Liver (tissue), 9 donors: ENCODE data around the gene ELK4. TPM values are rescaled to one million over a fixed set of nuclear protein-coding genes. Genes with fewer than 3 reads are reported as not detected.

Experiments
- DNase-seq: peaks from one replicate; pipeline ENCODE4 v3.0.0-alpha.2; 2017; ENCODE audit warnings: low spot score
- H3K27ac ChIP-seq, 2 donors: one replicate each; pipeline ENCODE4 v1.7.0; 2013; ENCODE audit warnings: inconsistent platforms in 2 of 2, low read length in 2 of 2, control low read depth in 1 of 2, low read depth in 1 of 2, mild to moderate bottlenecking in 1 of 2
- H3K27me3 ChIP-seq, 4 donors: one replicate each; pipeline versions ENCODE4 v1.6.1 to v1.7.0; 2013; ENCODE audit warnings: low read length in 3 of 4, inconsistent platforms in 1 of 4, mild to moderate bottlenecking in 1 of 4, moderate library complexity in 1 of 4; ENCODE audit not compliant: control insufficient read depth in 4 of 4, insufficient read depth in 4 of 4
- H3K36me3 ChIP-seq, 4 donors: one replicate each; pipeline versions ENCODE4 v1.6.1 to v1.7.0; 2013; ENCODE audit warnings: low read length in 3 of 4, mild to moderate bottlenecking in 3 of 4, low read depth in 1 of 4, moderate library complexity in 1 of 4; ENCODE audit not compliant: control insufficient read depth in 4 of 4, insufficient read depth in 3 of 4
- H3K4me1 ChIP-seq, 4 donors: one replicate each; pipeline versions ENCODE4 v1.6.1 to v1.7.0; 2013; ENCODE audit warnings: low read length in 3 of 4, mild to moderate bottlenecking in 3 of 4, moderate library complexity in 1 of 4; ENCODE audit not compliant: control insufficient read depth in 4 of 4, insufficient read depth in 4 of 4
- H3K4me3 ChIP-seq, 3 donors: one replicate each; pipeline versions ENCODE4 v1.6.1 to v1.7.0; 2013; ENCODE audit warnings: low read length in 3 of 3, control low read depth in 1 of 3, low read depth in 1 of 3, mild to moderate bottlenecking in 1 of 3
- H3K9ac ChIP-seq, 2 donors: one replicate each; pipeline ENCODE4 v1.7.0; 2013; ENCODE audit warnings: low read length in 2 of 2, mild to moderate bottlenecking in 2 of 2, moderate library complexity in 2 of 2, control low read depth in 1 of 2, low read depth in 1 of 2
- H3K9me3 ChIP-seq, 4 donors: one replicate each; pipeline versions ENCODE4 v1.6.1 to v1.7.0; 2013; ENCODE audit warnings: low read length in 3 of 4; ENCODE audit not compliant: control insufficient read depth in 4 of 4
- CTCF ChIP-seq: fragments of 150-350 bp; IDR thresholded peaks from 2 replicates; pipeline ENCODE4 v1.5.1; 2017; ENCODE audit warnings: improper control_type of control experiment, low read depth, low read length; ENCODE audit not compliant: missing input control
- EGR1 ChIP-seq, 2 donors: IDR thresholded peaks; 2 replicates each; pipeline ENCODE4 v1.6.1; 2016 to 2018; ENCODE audit warnings: antibody characterized with exemption in 2 of 2, low read depth in 2 of 2
- FOXA1 ChIP-seq: IDR thresholded peaks from 2 replicates; pipeline ENCODE4 v1.6.1; 2016; ENCODE audit warnings: antibody characterized with exemption
- FOXA2 ChIP-seq: IDR thresholded peaks from 2 replicates; pipeline ENCODE4 v1.6.1; 2016; ENCODE audit warnings: antibody characterized with exemption
- GABPA ChIP-seq, 2 donors: IDR thresholded peaks in 1 of 2; conservative IDR thresholded peaks in 1 of 2; 2 replicates each; pipeline ENCODE4 v1.6.1; 2016; ENCODE audit warnings: antibody characterized with exemption in 2 of 2, mild to moderate bottlenecking in 1 of 2, moderate library complexity in 1 of 2
- JUND ChIP-seq, 2 donors: IDR thresholded peaks; 2 replicates each; pipeline ENCODE4 v1.6.1; 2016; ENCODE audit warnings: antibody characterized with exemption in 2 of 2
- MAX ChIP-seq: IDR thresholded peaks from 2 replicates; pipeline ENCODE4 v1.6.1; 2016; ENCODE audit warnings: antibody characterized with exemption
- NR2F2 ChIP-seq: IDR thresholded peaks from 2 replicates; pipeline ENCODE4 v1.6.1; 2016; ENCODE audit warnings: antibody characterized with exemption
- RAD21 ChIP-seq, 2 donors: IDR thresholded peaks; 2 replicates each; pipeline ENCODE4 v1.6.1; 2016; ENCODE audit warnings: antibody characterized with exemption in 2 of 2, mild to moderate bottlenecking in 2 of 2
- RXRA ChIP-seq, 2 donors: IDR thresholded peaks; 2 replicates each; pipeline ENCODE4 v1.6.1; 2017 to 2018; ENCODE audit warnings: antibody characterized with exemption in 2 of 2, mild to moderate bottlenecking in 1 of 2
- SP1 ChIP-seq: IDR thresholded peaks from 2 replicates; pipeline ENCODE4 v1.6.1; 2018; ENCODE audit warnings: antibody characterized with exemption, mild to moderate bottlenecking
- TAF1 ChIP-seq: conservative IDR thresholded peaks from 2 replicates; pipeline ENCODE4 v1.6.1; 2016; ENCODE audit warnings: antibody characterized with exemption, mild to moderate bottlenecking
- YY1 ChIP-seq: IDR thresholded peaks from 2 replicates; pipeline ENCODE4 v1.6.1; 2016; ENCODE audit warnings: antibody characterized with exemption, mild to moderate bottlenecking
- ZBTB33 ChIP-seq: IDR thresholded peaks from 2 replicates; pipeline ENCODE4 v1.6.1; 2016; ENCODE audit warnings: antibody characterized with exemption
- WGBS: extraction: QIAGEN DNeasy Blood & Tissue Kit; methylation state at CpG from one replicate; pipeline ENCODE4 v1.1.7; 2013; 5-methylcytosine and 5-hydroxymethylcytosine counted together
- polyA plus RNA-seq, 2 donors: library from polyadenylated mRNA; stranded (reverse) in 1 of 2; unstranded in 1 of 2; fragments of 200-250 nt in 1 of 2; fragments of >200 nt in 1 of 2; fragmentation: Nextera tagmentation in 1 of 2; extraction: Ambion mirVana in 1 of 2; gene quantifications; one replicate each; pipeline versions ENCODE4 v1.2.1 to v1.2.3, GENCODE V29; 2013 to 2015
- total RNA-seq, 2 donors: library from RNA; depleted of rRNA; stranded (reverse); fragments of >200 nt; gene quantifications; one replicate each; pipeline ENCODE4 v1.2.3, GENCODE V29; 2014
- TF ChIP-seq, protein P1 (sequence below): IDR thresholded peaks from 2 replicates; pipeline ENCODE4 v1.6.1; 2016; ENCODE audit warnings: antibody characterized with exemption, mild to moderate bottlenecking
- TF ChIP-seq, protein P2 (sequence below): IDR thresholded peaks from 2 replicates; pipeline ENCODE4 v1.6.1; 2016; ENCODE audit warnings: antibody characterized with exemption
- donor health status: healthy.
- donor health status: healthy.
- donor health status: healthy.
- donor health status: healthy.
- donor health status: healthy.

The ELK4 gene
- total and polyA plus RNA-seq, 4 donors: 3.5 to 20.2 (median 6.9) TPM

DNA sequence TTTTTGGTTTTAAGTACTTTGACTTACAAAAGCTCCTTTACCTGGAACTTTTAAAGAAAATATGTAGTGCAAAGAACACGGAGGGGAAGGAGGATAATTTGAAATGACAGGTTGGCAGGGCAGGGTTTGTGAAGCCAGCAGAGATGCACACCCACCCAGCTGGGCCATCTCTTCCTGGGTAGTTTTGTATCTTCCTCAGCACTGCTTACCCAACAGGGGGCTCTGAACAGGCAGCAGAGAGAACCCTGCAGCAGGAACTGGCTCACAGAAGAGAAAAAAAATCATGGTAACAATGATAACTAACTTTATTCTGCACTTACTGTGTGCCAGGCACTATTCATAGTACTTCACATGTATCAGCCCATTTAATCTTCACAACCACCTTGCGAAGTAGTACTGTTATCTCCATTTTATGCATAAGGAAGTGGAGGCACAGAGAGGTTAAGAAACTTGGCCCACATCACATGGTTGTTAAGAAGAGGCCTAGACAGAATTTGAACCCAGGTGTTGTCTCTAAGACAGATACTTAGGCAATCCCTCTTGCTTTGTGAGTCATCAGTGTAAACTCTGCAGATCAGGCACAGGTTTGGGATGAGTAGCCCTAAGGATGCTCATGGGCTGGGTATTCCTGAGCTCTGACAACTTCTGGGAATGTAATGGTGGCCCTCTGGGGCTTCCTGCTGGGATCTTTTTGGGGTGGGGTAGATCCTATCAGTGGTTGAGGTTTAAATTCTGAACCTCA lies 60.8 kb downstream of the ELK4 start:
- Histone ChIP-seq H3K4me3 (no peak overlapping the region), H3K27ac (no peak overlapping the region), H3K27me3 (peaks cover 0 to 6% (median 2%) of the 10 kb centered on the region in 4 donors), H3K4me1 (peaks cover 0 to 4% (median 1%) of the 10 kb centered on the region in 4 donors), H3K9me3 (no peaks in the 10 kb centered on the region), H3K9ac (no peak overlapping the region), H3K36me3 (no peaks in the 10 kb centered on the region)
- no peak for TF ChIP-seq ZBTB33
- no peak for TF ChIP-seq YY1
- no peak for TF ChIP-seq TAF1
- TF ChIP-seq, protein P1, sequence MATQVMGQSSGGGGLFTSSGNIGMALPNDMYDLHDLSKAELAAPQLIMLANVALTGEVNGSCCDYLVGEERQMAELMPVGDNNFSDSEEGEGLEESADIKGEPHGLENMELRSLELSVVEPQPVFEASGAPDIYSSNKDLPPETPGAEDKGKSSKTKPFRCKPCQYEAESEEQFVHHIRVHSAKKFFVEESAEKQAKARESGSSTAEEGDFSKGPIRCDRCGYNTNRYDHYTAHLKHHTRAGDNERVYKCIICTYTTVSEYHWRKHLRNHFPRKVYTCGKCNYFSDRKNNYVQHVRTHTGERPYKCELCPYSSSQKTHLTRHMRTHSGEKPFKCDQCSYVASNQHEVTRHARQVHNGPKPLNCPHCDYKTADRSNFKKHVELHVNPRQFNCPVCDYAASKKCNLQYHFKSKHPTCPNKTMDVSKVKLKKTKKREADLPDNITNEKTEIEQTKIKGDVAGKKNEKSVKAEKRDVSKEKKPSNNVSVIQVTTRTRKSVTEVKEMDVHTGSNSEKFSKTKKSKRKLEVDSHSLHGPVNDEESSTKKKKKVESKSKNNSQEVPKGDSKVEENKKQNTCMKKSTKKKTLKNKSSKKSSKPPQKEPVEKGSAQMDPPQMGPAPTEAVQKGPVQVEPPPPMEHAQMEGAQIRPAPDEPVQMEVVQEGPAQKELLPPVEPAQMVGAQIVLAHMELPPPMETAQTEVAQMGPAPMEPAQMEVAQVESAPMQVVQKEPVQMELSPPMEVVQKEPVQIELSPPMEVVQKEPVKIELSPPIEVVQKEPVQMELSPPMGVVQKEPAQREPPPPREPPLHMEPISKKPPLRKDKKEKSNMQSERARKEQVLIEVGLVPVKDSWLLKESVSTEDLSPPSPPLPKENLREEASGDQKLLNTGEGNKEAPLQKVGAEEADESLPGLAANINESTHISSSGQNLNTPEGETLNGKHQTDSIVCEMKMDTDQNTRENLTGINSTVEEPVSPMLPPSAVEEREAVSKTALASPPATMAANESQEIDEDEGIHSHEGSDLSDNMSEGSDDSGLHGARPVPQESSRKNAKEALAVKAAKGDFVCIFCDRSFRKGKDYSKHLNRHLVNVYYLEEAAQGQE: no peak
- TF ChIP-seq GABPA (IDR thresholded peaks at IDR 0.05 in 1 of 2, conservative IDR thresholded peaks at IDR 0.05 in 1 of 2): no peak
- TF ChIP-seq CTCF: no peak
- TF ChIP-seq EGR1 (IDR thresholded peaks at IDR 0.05; ENCODE audit: low read depth in 2 of 2): no peak
- TF ChIP-seq RXRA (IDR thresholded peaks at IDR 0.05): no peak
- no peak for TF ChIP-seq NR2F2
- TF ChIP-seq MAX: no peak
- no peak for TF ChIP-seq SP1
- DNase-seq: no peak
- WGBS: 81% methylated on average over 2 of the region's 2 CpGs

DNA sequence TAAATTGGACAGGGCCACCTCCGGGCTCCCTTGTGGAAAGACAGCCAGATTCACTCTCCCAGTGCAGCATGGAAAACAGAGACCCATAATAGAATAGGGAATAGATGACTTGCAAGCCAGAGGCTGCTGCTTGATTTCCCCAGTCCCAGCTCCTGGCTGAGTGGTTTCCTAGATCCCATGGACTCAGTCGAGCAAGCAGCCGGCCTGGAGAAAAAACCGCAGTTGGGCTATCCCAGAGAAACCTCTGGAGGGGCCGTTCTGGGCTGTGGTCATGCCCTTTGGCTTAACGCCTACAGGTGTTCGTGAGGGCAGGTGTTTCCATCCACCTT lies 61.7 kb downstream of the ELK4 start:
- H3K4me3 ChIP-seq: no peak overlapping the region
- H3K27ac ChIP-seq: no peak overlapping the region
- H3K27me3 ChIP-seq: peaks cover 0 to 6% (median 2%) of the 10 kb centered on the region in 4 donors
- 79% methylated on average over 7 of the region's 7 CpGs for WGBS
- DNase-seq: no peak
- peaks cover 0 to 4% (median 1%) of the 10 kb centered on the region in 4 donors for H3K4me1 ChIP-seq
- H3K36me3 ChIP-seq: no peaks in the 10 kb centered on the region
- H3K9ac ChIP-seq: no peak overlapping the region
- TF ChIP-seq RXRA (IDR thresholded peaks at IDR 0.05): no peak
- TF ChIP-seq EGR1 (IDR thresholded peaks at IDR 0.05; ENCODE audit: low read depth in 2 of 2): no peak
- no peak for TF ChIP-seq MAX
- no peak for TF ChIP-seq NR2F2
- no peak for TF ChIP-seq RAD21 (IDR thresholded peaks at IDR 0.05)
- no peak for TF ChIP-seq GABPA (IDR thresholded peaks at IDR 0.05 in 1 of 2, conservative IDR thresholded peaks at IDR 0.05 in 1 of 2)
- TF ChIP-seq, protein P2, sequence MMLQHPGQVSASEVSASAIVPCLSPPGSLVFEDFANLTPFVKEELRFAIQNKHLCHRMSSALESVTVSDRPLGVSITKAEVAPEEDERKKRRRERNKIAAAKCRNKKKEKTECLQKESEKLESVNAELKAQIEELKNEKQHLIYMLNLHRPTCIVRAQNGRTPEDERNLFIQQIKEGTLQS: no peak
- TF ChIP-seq JUND (IDR thresholded peaks at IDR 0.05): no peak
- no peak for TF ChIP-seq FOXA1
- no peak for TF ChIP-seq TAF1
- TF ChIP-seq CTCF: no peak
- no peak for TF ChIP-seq FOXA2
- no peak for TF ChIP-seq YY1
- no peak for TF ChIP-seq ZBTB33
- H3K9me3 ChIP-seq: no peaks in the 10 kb centered on the region
